HEK293T (cell line): Measurements from ENCODE around the gene LUZP2.
"Not testable (repeated sequence)": the region's sequence is repeated elsewhere in the genome, so short reads cannot be mapped to it uniquely, and the experiment has no call there.

Experiments
- CTCF ChIA-PET: fragments of 350-600 bp; formaldehyde crosslinking; extraction: SDS; loops from one replicate; lab custom pipeline; 2021; ENCODE audit warnings: antibody characterized with exemption, inconsistent platforms; lab: Yijun Ruan, JAX
- POLR2A ChIA-PET: fragments of 350-600 bp; formaldehyde crosslinking; extraction: SDS; loops from one replicate; lab custom pipeline; 2020; ENCODE audit warnings: antibody characterized with exemption, inconsistent platforms; lab: Yijun Ruan, JAX
- DNase-seq: peaks from one replicate; pipeline ENCODE4 v3.0.0; 2012; ENCODE audit warnings: mixed read lengths; ENCODE audit errors: extremely low spot score
- ARNT ChIP-seq: fragments of 450-650 bp; IDR thresholded peaks from 2 replicates; pipeline ENCODE4 v1.6.1; 2017; ENCODE audit warnings: mild to moderate bottlenecking
- BHLHE40 ChIP-seq: fragments of 450-650 bp; IDR thresholded peaks from 2 replicates; pipeline ENCODE4 v1.6.1; 2016; ENCODE audit warnings: mild to moderate bottlenecking, moderate library complexity, borderline replicate concordance
- CTBP1 ChIP-seq: fragments of 450-650 bp; IDR thresholded peaks from 2 replicates; pipeline ENCODE4 v1.6.1; 2016; ENCODE audit warnings: borderline replicate concordance
- ELF4 ChIP-seq: fragments of 450-650 bp; IDR thresholded peaks from 2 replicates; pipeline ENCODE4 v1.6.1; 2017; ENCODE audit warnings: antibody characterized with exemption
- FOXA1 ChIP-seq: fragments of 450-650 bp; IDR thresholded peaks from 2 replicates; pipeline ENCODE4 v1.6.1; 2016; ENCODE audit warnings: mild to moderate bottlenecking
- FOXK2 ChIP-seq: fragments of 450-650 bp; IDR thresholded peaks from 2 replicates; pipeline ENCODE4 v1.6.1; 2016; ENCODE audit warnings: mild to moderate bottlenecking
- FOXM1 ChIP-seq: fragments of 450-650 bp; IDR thresholded peaks from 2 replicates; pipeline ENCODE4 v1.6.1; 2017; ENCODE audit warnings: mild to moderate bottlenecking, borderline replicate concordance
- HDGF ChIP-seq: fragments of 450-650 bp; IDR thresholded peaks from 2 replicates; pipeline ENCODE4 v1.6.1; 2017; ENCODE audit warnings: antibody characterized with exemption, borderline replicate concordance
- L3MBTL2 ChIP-seq: fragments of 450-650 bp; conservative IDR thresholded peaks from 2 replicates; pipeline ENCODE4 v1.6.1; 2016; ENCODE audit warnings: mild to moderate bottlenecking
- LEF1 ChIP-seq: fragments of 450-650 bp; IDR thresholded peaks from 2 replicates; pipeline ENCODE4 v1.6.1; 2017; ENCODE audit warnings: mild to moderate bottlenecking, borderline replicate concordance
- NFRKB ChIP-seq: fragments of 450-650 bp; IDR thresholded peaks from 2 replicates; pipeline ENCODE4 v1.6.1; 2016; ENCODE audit warnings: mild to moderate bottlenecking, moderate library complexity
- SP1 ChIP-seq: fragments of 450-650 bp; IDR thresholded peaks from 2 replicates; pipeline ENCODE4 v1.6.1; 2017
- SUZ12 ChIP-seq: fragments of 450-650 bp; IDR thresholded peaks from 2 replicates; pipeline ENCODE4 v1.6.1; 2016; ENCODE audit warnings: mild to moderate bottlenecking
- TARDBP ChIP-seq: fragments of 450-650 bp; IDR thresholded peaks from 2 replicates; pipeline ENCODE4 v1.6.1; 2016
- ZNF384 ChIP-seq: fragments of 450-650 bp; IDR thresholded peaks from 2 replicates; pipeline ENCODE4 v1.6.1; 2016
- TF ChIP-seq, protein P1 (sequence below): fragments of 450-650 bp; IDR thresholded peaks from 2 replicates; pipeline ENCODE4 v1.6.1; 2016

Gene LUZP2

GRCh38 chr11:24949406-24949805 is 452.6 kb downstream of the LUZP2 start:
- ChIA-PET CTCF (no interaction called here), POLR2A (no interaction called here)
- DNase-seq, result no peak
- TF ChIP-seq ZNF384 (no peak), HDGF (no peak), ARNT (no peak), TARDBP (no peak), NFRKB (no peak), FOXM1 (no peak), CTBP1 (no peak)

GRCh38 chr11:24963852-24964251 is 467.0 kb downstream of the LUZP2 start:
- no peak for DNase-seq
- CTCF ChIA-PET, result no interaction called here
- POLR2A ChIA-PET, result no interaction called here
- TF ChIP-seq FOXM1, result no peak
- TF ChIP-seq HDGF, result no peak
- no peak for TF ChIP-seq NFRKB
- TF ChIP-seq ZNF384, result no peak
- TF ChIP-seq ARNT, result no peak
- no peak for TF ChIP-seq FOXA1
- no peak for TF ChIP-seq TARDBP
- TF ChIP-seq SUZ12, result no peak
- no peak for TF ChIP-seq LEF1
- TF ChIP-seq FOXK2, result no peak

DNA sequence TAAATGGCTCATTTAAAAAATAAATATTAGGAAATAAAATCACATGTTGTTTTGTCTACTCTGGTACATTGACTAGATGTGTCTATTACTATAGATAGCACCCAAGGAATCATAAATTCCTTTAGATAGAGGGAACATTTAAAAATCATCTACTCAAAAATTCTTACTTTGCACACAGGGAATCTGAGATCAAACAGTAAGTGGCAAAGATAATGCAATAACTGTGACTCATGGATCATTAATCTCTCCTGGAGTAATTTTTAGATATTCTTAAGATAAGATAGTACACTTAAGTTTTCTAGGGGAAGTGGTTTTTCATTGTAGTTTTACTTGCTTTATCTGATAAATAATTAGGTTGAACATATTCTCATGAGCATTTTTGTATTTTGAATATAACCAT is 468.9 kb downstream of the LUZP2 start:
- DNase-seq, result no peak
- CTCF ChIA-PET, result no interaction called here
- no peak for TF ChIP-seq BHLHE40
- TF ChIP-seq, protein P1, sequence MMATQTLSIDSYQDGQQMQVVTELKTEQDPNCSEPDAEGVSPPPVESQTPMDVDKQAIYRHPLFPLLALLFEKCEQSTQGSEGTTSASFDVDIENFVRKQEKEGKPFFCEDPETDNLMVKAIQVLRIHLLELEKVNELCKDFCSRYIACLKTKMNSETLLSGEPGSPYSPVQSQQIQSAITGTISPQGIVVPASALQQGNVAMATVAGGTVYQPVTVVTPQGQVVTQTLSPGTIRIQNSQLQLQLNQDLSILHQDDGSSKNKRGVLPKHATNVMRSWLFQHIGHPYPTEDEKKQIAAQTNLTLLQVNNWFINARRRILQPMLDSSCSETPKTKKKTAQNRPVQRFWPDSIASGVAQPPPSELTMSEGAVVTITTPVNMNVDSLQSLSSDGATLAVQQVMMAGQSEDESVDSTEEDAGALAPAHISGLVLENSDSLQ, result no peak
- no peak for TF ChIP-seq SUZ12
- no peak for TF ChIP-seq ARNT
- no peak for TF ChIP-seq FOXA1
- TF ChIP-seq TARDBP, result no peak
- no peak for TF ChIP-seq HDGF
- TF ChIP-seq ZNF384, result no peak
- TF ChIP-seq SP1, result no peak
- no peak for TF ChIP-seq L3MBTL2
- no peak for TF ChIP-seq FOXM1
- TF ChIP-seq CTBP1, result no peak
- TF ChIP-seq LEF1, result no peak
- TF ChIP-seq ELF4, result no peak
- no peak for TF ChIP-seq NFRKB
- POLR2A ChIA-PET, result no interaction called here

- CTCF ChIA-PET, DNase-seq, POLR2A ChIA-PET: not testable (repeated sequence)
Observed at GRCh38 chr11:24993903-24994302, 497.1 kb downstream of the LUZP2 start.

DNA sequence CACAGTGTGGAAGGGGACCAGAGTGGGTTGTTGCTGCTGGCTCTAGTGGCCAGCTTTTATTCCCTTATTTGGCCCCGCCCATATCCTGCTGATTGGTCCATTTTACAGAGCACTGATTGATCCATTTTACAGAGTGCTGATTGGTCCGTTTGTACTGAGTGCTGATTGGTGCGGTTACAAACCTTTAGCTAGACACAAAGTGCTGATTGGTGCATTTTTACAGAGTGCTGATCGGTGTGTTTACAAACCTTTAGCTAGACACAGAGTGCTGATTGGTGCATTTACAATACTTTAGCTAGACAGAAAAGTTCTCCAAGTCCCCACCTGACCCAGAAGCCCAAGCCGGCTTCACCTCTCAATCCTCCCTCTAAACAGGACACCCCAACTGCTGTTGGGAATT is 503.1 kb downstream of the LUZP2 start:
- POLR2A ChIA-PET, DNase-seq, CTCF ChIA-PET: not testable (repeated sequence)

- no peak for DNase-seq
- POLR2A ChIA-PET, result no interaction called here
- no peak for TF ChIP-seq ARNT
- no peak for TF ChIP-seq LEF1
- TF ChIP-seq, protein P1, result no peak
- no peak for TF ChIP-seq L3MBTL2
- no peak for TF ChIP-seq ZNF384
- no peak for TF ChIP-seq FOXM1
- no peak for TF ChIP-seq SUZ12
- no peak for TF ChIP-seq ELF4
- TF ChIP-seq TARDBP, result no peak
- TF ChIP-seq CTBP1, result no peak
- no peak for TF ChIP-seq SP1
- no peak for TF ChIP-seq HDGF
- TF ChIP-seq FOXK2, result no peak
- CTCF ChIA-PET, result interaction anchor here (0.7 kb wide), 1 partner anchor 1484 kb away, joined by 5 read pairs; no protein-coding TSS in a partner anchor
Observed at GRCh38 chr11:25037431-25037830, 540.6 kb downstream of the LUZP2 start.

DNA sequence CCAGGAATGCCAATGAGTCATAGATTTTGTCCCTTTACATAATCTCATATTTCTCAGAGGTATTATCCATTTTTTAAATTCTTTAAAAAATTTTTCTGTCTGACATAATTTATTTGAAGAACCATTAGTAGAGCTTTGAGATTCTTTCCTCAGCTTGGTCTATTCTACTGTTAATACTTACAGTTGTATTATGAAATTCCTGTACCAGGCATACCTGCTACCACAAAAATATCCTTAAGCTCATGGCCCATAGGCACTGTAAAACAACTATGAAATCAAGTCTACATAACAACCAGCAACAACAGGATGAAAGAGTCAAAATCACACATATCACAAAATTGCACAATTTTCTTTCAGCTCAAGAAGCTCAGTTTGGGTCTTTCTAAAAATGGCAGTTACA is 541.3 kb downstream of the LUZP2 start:
- POLR2A ChIA-PET, result no interaction called here
- TF ChIP-seq ARNT (no peak), FOXM1 (no peak)
- TF ChIP-seq, protein P1, result no peak
- CTCF ChIA-PET, result no interaction called here
- no peak for DNase-seq

DNA sequence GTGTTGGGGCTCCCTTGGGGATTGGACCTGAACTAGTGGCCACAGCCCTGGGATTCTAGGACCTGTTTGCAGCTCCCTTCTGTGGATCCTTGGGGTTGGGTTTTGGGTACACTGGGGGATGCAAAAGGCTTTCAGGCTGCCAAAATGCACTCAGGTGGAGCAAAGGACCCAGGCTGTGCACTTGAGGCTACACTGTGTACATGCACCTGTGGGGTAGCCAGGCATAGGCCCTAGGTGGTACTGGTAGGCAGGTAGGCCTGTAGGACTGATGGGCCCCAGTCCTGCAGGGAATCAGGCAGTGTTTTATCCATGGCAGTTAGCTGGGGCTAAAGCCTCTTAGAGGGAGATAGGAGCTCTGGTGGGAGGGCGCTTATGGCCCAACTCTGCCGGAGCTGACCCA is 542.3 kb downstream of the LUZP2 start:
- ChIA-PET POLR2A (no interaction called here), CTCF (no interaction called here)
- no peak for DNase-seq
- TF ChIP-seq ZNF384 (no peak), NFRKB (no peak)
